DOHH2 (cell line): ENCODE measurements around the gene OPN1MW.
"Not testable (repeated sequence)": the region's sequence is repeated elsewhere in the genome, so short reads cannot be mapped to it uniquely, and the experiment has no call there.

Experiments used
- EZH2phosphoT487 ChIP-seq: fragments of 200-600 bp; sonication (generic); IDR thresholded peaks from 2 replicates; pipeline ENCODE4 v1.6.1; 2017; ENCODE audit warnings: borderline replicate concordance, mild to moderate bottlenecking, antibody characterized with exemption, low read length, moderate library complexity, mixed read lengths
- TF ChIP-seq, protein P1 (sequence below): fragments of 200-600 bp; sonication (generic); IDR thresholded peaks from one replicate; pipeline ENCODE4 v1.5.1; 2014; ENCODE audit warnings: antibody characterized with exemption, mild to moderate bottlenecking, low read depth, low read length; ENCODE audit not compliant: poor library complexity, severe bottlenecking

DNA sequence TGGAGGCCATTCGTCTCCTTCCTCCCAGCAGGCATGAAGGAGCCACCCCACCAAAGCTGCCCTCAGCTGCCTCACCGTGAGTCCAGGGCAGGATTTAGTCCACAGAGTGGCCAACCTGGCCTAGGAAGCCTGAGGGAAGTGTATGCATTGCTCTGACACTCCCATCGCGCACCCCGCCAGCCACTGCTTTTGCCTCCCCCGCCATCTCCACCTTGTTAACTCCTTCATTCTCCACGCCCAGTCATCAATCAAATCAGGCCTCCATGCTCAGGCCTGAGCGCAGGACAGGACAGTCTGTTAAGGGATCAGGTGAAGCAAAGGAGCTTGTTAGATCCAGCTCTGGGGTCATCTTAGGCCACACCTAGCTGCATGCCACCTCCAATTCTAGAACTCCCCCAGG, 10.4 kb downstream of the OPN1MW start:
- TF ChIP-seq, protein P1, sequence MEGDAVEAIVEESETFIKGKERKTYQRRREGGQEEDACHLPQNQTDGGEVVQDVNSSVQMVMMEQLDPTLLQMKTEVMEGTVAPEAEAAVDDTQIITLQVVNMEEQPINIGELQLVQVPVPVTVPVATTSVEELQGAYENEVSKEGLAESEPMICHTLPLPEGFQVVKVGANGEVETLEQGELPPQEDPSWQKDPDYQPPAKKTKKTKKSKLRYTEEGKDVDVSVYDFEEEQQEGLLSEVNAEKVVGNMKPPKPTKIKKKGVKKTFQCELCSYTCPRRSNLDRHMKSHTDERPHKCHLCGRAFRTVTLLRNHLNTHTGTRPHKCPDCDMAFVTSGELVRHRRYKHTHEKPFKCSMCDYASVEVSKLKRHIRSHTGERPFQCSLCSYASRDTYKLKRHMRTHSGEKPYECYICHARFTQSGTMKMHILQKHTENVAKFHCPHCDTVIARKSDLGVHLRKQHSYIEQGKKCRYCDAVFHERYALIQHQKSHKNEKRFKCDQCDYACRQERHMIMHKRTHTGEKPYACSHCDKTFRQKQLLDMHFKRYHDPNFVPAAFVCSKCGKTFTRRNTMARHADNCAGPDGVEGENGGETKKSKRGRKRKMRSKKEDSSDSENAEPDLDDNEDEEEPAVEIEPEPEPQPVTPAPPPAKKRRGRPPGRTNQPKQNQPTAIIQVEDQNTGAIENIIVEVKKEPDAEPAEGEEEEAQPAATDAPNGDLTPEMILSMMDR = not testable (repeated sequence)
- TF ChIP-seq EZH2phosphoT487 = not testable (repeated sequence)
